22Rv1 (cell line): ENCODE data around the gene CLMN.

Source experiments
- ZFX ChIP-seq: fragments of 450-650 bp; IDR thresholded peaks from 2 replicates; pipeline ENCODE4 v1.6.1; 2017; ENCODE audit warnings: antibody characterized with exemption, borderline replicate concordance
- TF ChIP-seq, protein P1 (sequence below): fragments of 450-650 bp; IDR thresholded peaks from 2 replicates; pipeline ENCODE4 v1.5.1; 2017; ENCODE audit warnings: mild to moderate bottlenecking

GRCh38 chr14:95307402-95308041 is 12.2 kb downstream of the CLMN start:
- TF ChIP-seq, protein P1, sequence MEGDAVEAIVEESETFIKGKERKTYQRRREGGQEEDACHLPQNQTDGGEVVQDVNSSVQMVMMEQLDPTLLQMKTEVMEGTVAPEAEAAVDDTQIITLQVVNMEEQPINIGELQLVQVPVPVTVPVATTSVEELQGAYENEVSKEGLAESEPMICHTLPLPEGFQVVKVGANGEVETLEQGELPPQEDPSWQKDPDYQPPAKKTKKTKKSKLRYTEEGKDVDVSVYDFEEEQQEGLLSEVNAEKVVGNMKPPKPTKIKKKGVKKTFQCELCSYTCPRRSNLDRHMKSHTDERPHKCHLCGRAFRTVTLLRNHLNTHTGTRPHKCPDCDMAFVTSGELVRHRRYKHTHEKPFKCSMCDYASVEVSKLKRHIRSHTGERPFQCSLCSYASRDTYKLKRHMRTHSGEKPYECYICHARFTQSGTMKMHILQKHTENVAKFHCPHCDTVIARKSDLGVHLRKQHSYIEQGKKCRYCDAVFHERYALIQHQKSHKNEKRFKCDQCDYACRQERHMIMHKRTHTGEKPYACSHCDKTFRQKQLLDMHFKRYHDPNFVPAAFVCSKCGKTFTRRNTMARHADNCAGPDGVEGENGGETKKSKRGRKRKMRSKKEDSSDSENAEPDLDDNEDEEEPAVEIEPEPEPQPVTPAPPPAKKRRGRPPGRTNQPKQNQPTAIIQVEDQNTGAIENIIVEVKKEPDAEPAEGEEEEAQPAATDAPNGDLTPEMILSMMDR, result no peak
- TF ChIP-seq ZFX, result no peak
